K562 (cell line): ENCODE data around the gene BICC1. TPM values are rescaled to one million over a fixed set of nuclear protein-coding genes. Genes with fewer than 3 reads are reported as not detected.

Source experiments
- C11orf30 ChIP-seq: fragments of 450-650 bp; IDR thresholded peaks from 2 replicates; pipeline ENCODE4 v1.6.1; 2016; ENCODE audit warnings: low read depth, mild to moderate bottlenecking
- PML ChIP-seq: IDR thresholded peaks from 2 replicates; pipeline ENCODE4 v1.6.1; 2012; ENCODE audit warnings: low read length, inconsistent platforms
- RBM25 ChIP-seq: fragments of 200-400 bp; formaldehyde crosslinking; IDR thresholded peaks from 2 replicates; pipeline ENCODE4 v1.6.1; 2018; ENCODE audit warnings: low read length, low read depth, moderate library complexity; ENCODE audit not compliant: severe bottlenecking
- RNF2 ChIP-seq: sonication (generic); IDR thresholded peaks from 2 replicates; pipeline ENCODE4 v1.6.1; 2016
- ZNF263 ChIP-seq: sonication (generic); formaldehyde crosslinking; IDR thresholded peaks from 2 replicates; pipeline ENCODE4 v1.8.0; 2022; ENCODE audit warnings: mild to moderate bottlenecking, missing genetic modification reagents, borderline replicate concordance
- ZNF644 ChIP-seq: fragments of 200-800 bp; sonication (Bioruptor generic); IDR thresholded peaks from 2 replicates; pipeline ENCODE4 v1.6.1; 2016; ENCODE audit warnings: low read depth, missing genetic modification characterization, missing compliant biosample characterization
- ZNF77 ChIP-seq: fragments of 250-450 bp; sonication (Bioruptor Pico); IDR thresholded peaks from 2 replicates; pipeline ENCODE4 v1.5.0; 2020
- polyA plus RNA-seq, 8 experiments: library from polyadenylated mRNA; depleted of rRNA in 4 of 8; stranded (reverse) in 5 of 8; unstranded in 3 of 8; fragments of >200 nt; fragmentation: Nextera tagmentation in 2 of 8; fragmentation: Illumina TruSeq in 1 of 8; extraction: Ambion mirVana in 2 of 8; extraction: Trizol in 1 of 8; gene quantifications; 2 replicates each; pipeline versions ENCODE4 v1.2.1 to v1.2.3, GENCODE V29; 2011 to 2014; ENCODE audit warnings: inconsistent platforms in 1 of 8, missing spikeins in 1 of 8
- total RNA-seq, 7 experiments: library from RNA; depleted of rRNA in 6 of 7; stranded (reverse); fragments of >200 nt in 6 of 7; fragmentation: Illumina TruSeq in 2 of 7; extraction: Trizol in 2 of 7; gene quantifications; 2 replicates each; pipeline versions ENCODE4 v1.2.1 to v1.2.3, GENCODE V29; 2011 to 2021; ENCODE audit warnings: low replicate concordance in 1 of 7
- TF ChIP-seq, protein P1 (sequence below): fragments of 250-450 bp; sonication (Bioruptor Pico); IDR thresholded peaks from 2 replicates; pipeline ENCODE4 v1.9.0; 2021; ENCODE audit warnings: mild to moderate bottlenecking, inconsistent platforms
- TF ChIP-seq, protein P2 (sequence below): sonication (generic); formaldehyde crosslinking; IDR thresholded peaks from 2 replicates; pipeline ENCODE4 v1.8.1; 2023; ENCODE audit warnings: mild to moderate bottlenecking, missing genetic modification reagents, moderate library complexity

Gene BICC1
- total and polyA plus RNA-seq, 9 of the 15 experiments (the other 6 are each of a cell fraction or from before 2014, with no cell fraction given): not detected

DNA sequence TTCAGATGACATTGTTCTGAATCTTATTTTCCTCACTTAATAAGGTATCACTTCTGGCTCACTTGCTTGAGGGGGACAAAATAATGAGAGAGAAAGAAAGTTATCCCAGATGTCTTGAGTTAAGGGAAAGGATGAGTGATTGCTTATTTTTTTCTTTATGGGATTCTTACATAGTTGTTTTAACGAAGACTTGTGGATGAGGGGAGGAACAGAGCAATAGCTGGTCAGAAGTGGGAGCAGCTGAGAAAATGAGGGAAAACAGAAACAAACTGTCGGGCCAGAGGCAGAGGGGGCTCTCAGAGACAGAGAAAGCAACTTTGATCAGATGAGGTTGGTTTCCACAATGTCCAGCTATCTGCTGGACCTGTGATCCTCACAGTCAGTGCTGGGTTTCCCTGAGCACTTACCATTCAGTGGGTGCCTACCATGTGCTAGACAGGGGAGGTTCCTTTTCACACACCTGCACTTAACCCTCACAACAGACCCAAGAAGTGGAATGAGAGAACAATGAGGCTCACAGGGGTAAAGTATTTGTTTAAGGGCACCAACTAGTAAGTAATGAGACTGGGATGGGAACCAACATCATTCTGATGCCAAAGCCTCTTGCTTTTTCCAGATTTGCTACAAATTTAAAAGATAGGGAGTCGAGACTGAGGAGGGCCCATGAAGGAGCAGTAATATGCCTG, 64.2 kb downstream of the BICC1 start (continued):
- TF ChIP-seq, protein P1, sequence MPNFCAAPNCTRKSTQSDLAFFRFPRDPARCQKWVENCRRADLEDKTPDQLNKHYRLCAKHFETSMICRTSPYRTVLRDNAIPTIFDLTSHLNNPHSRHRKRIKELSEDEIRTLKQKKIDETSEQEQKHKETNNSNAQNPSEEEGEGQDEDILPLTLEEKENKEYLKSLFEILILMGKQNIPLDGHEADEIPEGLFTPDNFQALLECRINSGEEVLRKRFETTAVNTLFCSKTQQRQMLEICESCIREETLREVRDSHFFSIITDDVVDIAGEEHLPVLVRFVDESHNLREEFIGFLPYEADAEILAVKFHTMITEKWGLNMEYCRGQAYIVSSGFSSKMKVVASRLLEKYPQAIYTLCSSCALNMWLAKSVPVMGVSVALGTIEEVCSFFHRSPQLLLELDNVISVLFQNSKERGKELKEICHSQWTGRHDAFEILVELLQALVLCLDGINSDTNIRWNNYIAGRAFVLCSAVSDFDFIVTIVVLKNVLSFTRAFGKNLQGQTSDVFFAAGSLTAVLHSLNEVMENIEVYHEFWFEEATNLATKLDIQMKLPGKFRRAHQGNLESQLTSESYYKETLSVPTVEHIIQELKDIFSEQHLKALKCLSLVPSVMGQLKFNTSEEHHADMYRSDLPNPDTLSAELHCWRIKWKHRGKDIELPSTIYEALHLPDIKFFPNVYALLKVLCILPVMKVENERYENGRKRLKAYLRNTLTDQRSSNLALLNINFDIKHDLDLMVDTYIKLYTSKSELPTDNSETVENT (CRISPR knock-in tag): no peak
- TF ChIP-seq C11orf30: no peak
- TF ChIP-seq RNF2: no peak
- no peak for TF ChIP-seq ZNF644
- TF ChIP-seq RBM25: no peak
- TF ChIP-seq ZNF77 (CRISPR knock-in tag): no peak
- no peak for TF ChIP-seq ZNF263 (CRISPR knock-in tag)
- TF ChIP-seq, protein P2, sequence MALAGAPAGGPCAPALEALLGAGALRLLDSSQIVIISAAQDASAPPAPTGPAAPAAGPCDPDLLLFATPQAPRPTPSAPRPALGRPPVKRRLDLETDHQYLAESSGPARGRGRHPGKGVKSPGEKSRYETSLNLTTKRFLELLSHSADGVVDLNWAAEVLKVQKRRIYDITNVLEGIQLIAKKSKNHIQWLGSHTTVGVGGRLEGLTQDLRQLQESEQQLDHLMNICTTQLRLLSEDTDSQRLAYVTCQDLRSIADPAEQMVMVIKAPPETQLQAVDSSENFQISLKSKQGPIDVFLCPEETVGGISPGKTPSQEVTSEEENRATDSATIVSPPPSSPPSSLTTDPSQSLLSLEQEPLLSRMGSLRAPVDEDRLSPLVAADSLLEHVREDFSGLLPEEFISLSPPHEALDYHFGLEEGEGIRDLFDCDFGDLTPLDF (CRISPR knock-in tag): no peak
- no peak for TF ChIP-seq PML
- TF ChIP-seq, all 486 proteins: peak for 0
